ENCODE measurements around the gene UNC5C.
"Not testable (repeated sequence)": the region's sequence is repeated elsewhere in the genome, so short reads cannot be mapped to it uniquely, and the experiment has no call there.

Gene UNC5C

GRCh38 chr4:95212692-95213091 is 336.1 kb downstream of the UNC5C start:
- DNase-seq = no peak

GRCh38 chr4:95209927-95210326 is 338.8 kb downstream of the UNC5C start:
- DNase-seq = no peak

- no peak for DNase-seq
These were observed 343.9 kb downstream of the UNC5C start for GRCh38 chr4:95204873-95205272.

GRCh38 chr4:95204267-95204844 is 344.4 kb downstream of the UNC5C start:
- DNase-seq = no peak

GRCh38 chr4:95198961-95199360 is 349.8 kb downstream of the UNC5C start:
- DNase-seq = no peak

GRCh38 chr4:95197353-95197752 is 351.4 kb downstream of the UNC5C start:
- DNase-seq = no peak

GRCh38 chr4:95193391-95194224 is 355.2 kb downstream of the UNC5C start:
- DNase-seq = no peak

- DNase-seq = no peak
These were observed 357.2 kb downstream of the UNC5C start for GRCh38 chr4:95191537-95191936.

GRCh38 chr4:95190751-95191436 is 357.9 kb downstream of the UNC5C start:
- DNase-seq = no peak

- DNase-seq = no peak
These were observed 359.9 kb downstream of the UNC5C start for GRCh38 chr4:95188701-95189370.

- no peak for DNase-seq
These were observed 362.1 kb downstream of the UNC5C start for GRCh38 chr4:95186666-95187065.

- DNase-seq = no peak
These were observed 364.9 kb downstream of the UNC5C start for GRCh38 chr4:95183656-95184408.

GRCh38 chr4:95181996-95182306 is 366.8 kb downstream of the UNC5C start:
- DNase-seq = no peak

- peak; percentile 23 to 29 for DNase-seq
These were observed 367.4 kb downstream of the UNC5C start for GRCh38 chr4:95181243-95181995.

- no peak for DNase-seq
These were observed 368.1 kb downstream of the UNC5C start for GRCh38 chr4:95180531-95181242.

- DNase-seq = no peak
These were observed 369.8 kb downstream of the UNC5C start for GRCh38 chr4:95178938-95179337.

GRCh38 chr4:95171377-95171776 is 377.4 kb downstream of the UNC5C start:
- DNase-seq = not testable (repeated sequence)

GRCh38 chr4:95170176-95170575 is 378.6 kb downstream of the UNC5C start:
- no peak for DNase-seq

GRCh38 chr4:95167805-95168204 is 381.0 kb downstream of the UNC5C start:
- no peak for DNase-seq

GRCh38 chr4:95165926-95166524 is 382.7 kb downstream of the UNC5C start:
- no peak for DNase-seq

- no peak for DNase-seq
These were observed 385.9 kb downstream of the UNC5C start for GRCh38 chr4:95162867-95163266.
